Activated CD4-positive, CD25-positive, alpha-beta regulatory T cell treated with anti-CD3 and anti-CD28 coated beads, Interleukin-2, amount 50 U/mL, for 24 hours (primary cell): ENCODE data around the gene CYB5B.
A peak's percentile ranks its signal among the peaks of the same experiment; 100 is the strongest.

Experiments used
- ATAC-seq, 2 donors: fragments of 150-1000 bp; cut with Tn5 transposase; one replicate each; pipeline ENCODE4 v1.10.0; 2021; ENCODE audit warnings: mild to moderate bottlenecking in 1 of 2, moderate library complexity in 1 of 2

CYB5B gene

GRCh38 chr16:69448470-69449193 is 24.2 kb downstream of the CYB5B start:
- ATAC-seq = no peak

GRCh38 chr16:69451166-69451565 is 26.7 kb downstream of the CYB5B start:
- peak; percentile 68 to 73 for ATAC-seq

GRCh38 chr16:69453936-69454335 is 29.5 kb downstream of the CYB5B start:
- no peak for ATAC-seq

- no peak for ATAC-seq
Measured at GRCh38 chr16:69463876-69464275, 39.5 kb downstream of the CYB5B start.

GRCh38 chr16:69465083-69465721 is 40.8 kb downstream of the CYB5B start:
- peak; percentile 55 to 75 for ATAC-seq

- ATAC-seq = no peak
Measured at GRCh38 chr16:69465881-69466280, 41.5 kb downstream of the CYB5B start.

- ATAC-seq = no peak
Measured at GRCh38 chr16:69466547-69466946, 42.1 kb downstream of the CYB5B start.

GRCh38 chr16:69467080-69467479 is 42.7 kb downstream of the CYB5B start:
- no peak for ATAC-seq

- ATAC-seq = no peak
Measured at GRCh38 chr16:69467531-69468204, 43.2 kb downstream of the CYB5B start.

GRCh38 chr16:69469807-69470561 is 45.6 kb downstream of the CYB5B start:
- peak; percentile 69 to 78 for ATAC-seq

- no peak for ATAC-seq
Measured at GRCh38 chr16:69471121-69471520, 46.7 kb downstream of the CYB5B start.

GRCh38 chr16:69474408-69474807 is 50.0 kb downstream of the CYB5B start:
- ATAC-seq = no peak

GRCh38 chr16:69476920-69477443 is 52.6 kb downstream of the CYB5B start:
- no peak for ATAC-seq

- no peak for ATAC-seq
Measured at GRCh38 chr16:69477546-69477945, 53.1 kb downstream of the CYB5B start.

GRCh38 chr16:69478685-69479084 is 54.3 kb downstream of the CYB5B start:
- ATAC-seq = no peak

- no peak for ATAC-seq
Measured at GRCh38 chr16:69479775-69480174, 55.4 kb downstream of the CYB5B start.

- no peak for ATAC-seq
Measured at GRCh38 chr16:69481901-69482341, 57.5 kb downstream of the CYB5B start.

- ATAC-seq = no peak
Measured at GRCh38 chr16:69482410-69482991, 58.1 kb downstream of the CYB5B start.

GRCh38 chr16:69483611-69484010 is 59.2 kb downstream of the CYB5B start:
- no peak for ATAC-seq

- ATAC-seq = no peak
Measured at GRCh38 chr16:69485361-69485760, 60.9 kb downstream of the CYB5B start.

GRCh38 chr16:69485816-69486215 is 61.4 kb downstream of the CYB5B start:
- ATAC-seq = no peak

GRCh38 chr16:69486272-69486671 is 61.9 kb downstream of the CYB5B start:
- ATAC-seq = no peak
